AG10803 (cell line): Measurements from ENCODE around the gene LRRC23.

ENCODE experiments used
- DNase-seq: peaks from one replicate; pipeline ENCODE4 v3.0.0; 2010; ENCODE audit warnings: low read depth
- H3K4me3 ChIP-seq: 2 replicates; pipeline ENCODE4 v1.5.1; 2011; ENCODE audit warnings: mild to moderate bottlenecking, low read length, control low read depth
- TF ChIP-seq, protein P1 (sequence below): conservative IDR thresholded peaks from 2 replicates; pipeline ENCODE4 v1.5.1; 2011; ENCODE audit warnings: mild to moderate bottlenecking, low read length, control low read depth, inconsistent platforms

Gene LRRC23

DNA sequence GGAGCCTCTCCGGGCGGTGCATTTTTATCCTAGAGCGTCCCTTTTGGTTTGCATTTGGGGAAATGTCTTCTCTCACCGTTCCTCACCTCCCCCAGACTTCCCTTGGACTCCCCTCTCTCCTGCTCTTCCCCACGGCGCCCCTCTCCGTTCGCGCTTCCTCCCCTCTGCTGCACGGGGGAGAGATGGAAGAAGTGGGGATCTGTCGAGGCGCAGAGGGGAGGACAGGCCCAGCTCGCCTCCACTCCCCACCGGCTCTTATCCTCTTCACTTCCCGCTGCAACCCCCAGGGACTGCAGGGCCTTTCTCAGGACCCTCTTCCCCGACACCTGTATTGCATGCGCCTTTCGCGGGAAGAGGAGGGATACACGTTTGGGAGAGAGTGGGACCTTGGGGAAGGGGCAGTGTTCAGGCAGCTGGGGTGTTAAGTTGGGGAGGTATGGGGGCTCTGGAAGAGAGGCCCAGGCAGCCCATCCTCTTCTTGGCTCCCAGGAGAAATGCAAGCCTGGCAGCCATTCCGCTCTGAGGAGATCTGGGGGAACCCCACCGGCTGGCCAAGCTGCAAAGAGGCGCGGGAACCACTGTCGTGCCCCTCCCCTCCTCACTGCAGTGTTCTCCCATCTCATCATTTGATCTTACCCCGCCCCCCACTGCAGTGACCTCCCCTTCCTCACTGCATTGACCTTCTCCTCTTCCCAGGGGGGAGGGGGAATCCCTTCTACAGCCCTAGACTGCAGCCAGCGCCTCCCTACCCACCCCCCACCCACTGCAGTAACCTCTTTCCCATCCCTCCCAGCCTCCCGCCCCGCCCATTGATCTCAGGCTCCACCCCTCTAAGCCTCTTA, 10.5 kb downstream of the LRRC23 start:
- peak overlapping the region; percentile 70 for H3K4me3 ChIP-seq
- no peak for DNase-seq
- TF ChIP-seq, protein P1, sequence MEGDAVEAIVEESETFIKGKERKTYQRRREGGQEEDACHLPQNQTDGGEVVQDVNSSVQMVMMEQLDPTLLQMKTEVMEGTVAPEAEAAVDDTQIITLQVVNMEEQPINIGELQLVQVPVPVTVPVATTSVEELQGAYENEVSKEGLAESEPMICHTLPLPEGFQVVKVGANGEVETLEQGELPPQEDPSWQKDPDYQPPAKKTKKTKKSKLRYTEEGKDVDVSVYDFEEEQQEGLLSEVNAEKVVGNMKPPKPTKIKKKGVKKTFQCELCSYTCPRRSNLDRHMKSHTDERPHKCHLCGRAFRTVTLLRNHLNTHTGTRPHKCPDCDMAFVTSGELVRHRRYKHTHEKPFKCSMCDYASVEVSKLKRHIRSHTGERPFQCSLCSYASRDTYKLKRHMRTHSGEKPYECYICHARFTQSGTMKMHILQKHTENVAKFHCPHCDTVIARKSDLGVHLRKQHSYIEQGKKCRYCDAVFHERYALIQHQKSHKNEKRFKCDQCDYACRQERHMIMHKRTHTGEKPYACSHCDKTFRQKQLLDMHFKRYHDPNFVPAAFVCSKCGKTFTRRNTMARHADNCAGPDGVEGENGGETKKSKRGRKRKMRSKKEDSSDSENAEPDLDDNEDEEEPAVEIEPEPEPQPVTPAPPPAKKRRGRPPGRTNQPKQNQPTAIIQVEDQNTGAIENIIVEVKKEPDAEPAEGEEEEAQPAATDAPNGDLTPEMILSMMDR, result no peak

DNA sequence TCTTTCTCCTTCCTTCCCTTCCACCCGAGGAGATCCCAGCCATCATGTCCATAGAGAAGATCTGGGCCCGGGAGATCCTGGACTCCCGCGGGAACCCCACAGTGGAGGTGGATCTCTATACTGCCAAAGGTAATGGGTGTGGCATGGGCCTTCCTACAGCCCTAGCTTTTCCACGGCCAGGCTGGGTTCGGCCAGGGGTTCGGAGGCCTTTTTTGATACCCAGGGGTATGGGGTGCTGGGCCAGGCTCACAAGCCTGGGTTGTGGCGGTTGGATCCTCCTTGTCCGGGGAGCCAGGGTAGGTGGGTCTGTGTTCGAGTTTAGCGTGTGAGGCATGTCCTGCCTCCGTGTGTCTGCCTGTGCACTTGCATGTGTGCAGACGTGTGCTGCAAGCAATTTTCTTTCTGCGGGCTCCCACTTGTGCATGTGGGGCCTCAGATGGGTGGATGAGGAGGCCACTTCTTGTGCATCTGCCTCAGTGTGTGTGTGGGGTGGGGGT, 11.2 kb downstream of the LRRC23 start:
- no peak for DNase-seq
- H3K4me3 ChIP-seq, result peak overlapping the region; percentile 70; the same call in 1 of the 2 replicates
- TF ChIP-seq, protein P1, result no peak

DNA sequence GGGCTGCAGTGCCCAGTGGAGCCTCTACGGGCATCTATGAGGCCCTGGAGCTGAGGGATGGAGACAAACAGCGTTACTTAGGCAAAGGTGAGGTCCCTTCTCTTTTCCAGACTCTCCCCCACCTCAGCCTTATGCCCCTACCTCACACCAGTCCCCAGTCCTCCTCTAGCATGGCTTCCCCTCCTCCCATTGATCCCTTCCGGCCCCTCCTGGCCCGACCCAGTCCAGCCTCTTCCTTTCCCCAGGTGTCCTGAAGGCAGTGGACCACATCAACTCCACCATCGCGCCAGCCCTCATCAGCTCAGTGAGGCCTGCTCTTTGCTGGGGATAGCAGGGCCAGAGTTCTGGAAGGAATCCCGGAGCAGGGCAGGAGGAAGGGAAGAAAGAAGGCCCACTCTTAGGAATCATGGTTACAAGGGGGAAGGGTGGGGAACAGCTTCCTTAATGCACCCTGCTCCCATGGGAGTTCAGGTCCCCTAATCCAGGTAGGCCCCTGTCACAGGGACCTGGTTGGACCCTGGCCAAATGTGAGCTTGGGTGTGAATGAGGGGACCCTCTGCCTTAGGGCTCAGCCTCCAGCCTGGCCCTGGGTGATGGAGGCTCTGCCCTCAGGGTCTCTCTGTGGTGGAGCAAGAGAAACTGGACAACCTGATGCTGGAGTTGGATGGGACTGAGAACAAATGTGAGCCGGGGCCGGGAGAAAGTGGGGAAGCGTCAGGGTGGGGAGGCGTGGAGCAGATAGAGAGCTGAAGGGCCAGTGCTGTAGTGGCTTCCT, 12.0 kb downstream of the LRRC23 start:
- DNase-seq, result no peak
- TF ChIP-seq, protein P1, result no peak
- H3K4me3 ChIP-seq, result no peak overlapping the region

DNA sequence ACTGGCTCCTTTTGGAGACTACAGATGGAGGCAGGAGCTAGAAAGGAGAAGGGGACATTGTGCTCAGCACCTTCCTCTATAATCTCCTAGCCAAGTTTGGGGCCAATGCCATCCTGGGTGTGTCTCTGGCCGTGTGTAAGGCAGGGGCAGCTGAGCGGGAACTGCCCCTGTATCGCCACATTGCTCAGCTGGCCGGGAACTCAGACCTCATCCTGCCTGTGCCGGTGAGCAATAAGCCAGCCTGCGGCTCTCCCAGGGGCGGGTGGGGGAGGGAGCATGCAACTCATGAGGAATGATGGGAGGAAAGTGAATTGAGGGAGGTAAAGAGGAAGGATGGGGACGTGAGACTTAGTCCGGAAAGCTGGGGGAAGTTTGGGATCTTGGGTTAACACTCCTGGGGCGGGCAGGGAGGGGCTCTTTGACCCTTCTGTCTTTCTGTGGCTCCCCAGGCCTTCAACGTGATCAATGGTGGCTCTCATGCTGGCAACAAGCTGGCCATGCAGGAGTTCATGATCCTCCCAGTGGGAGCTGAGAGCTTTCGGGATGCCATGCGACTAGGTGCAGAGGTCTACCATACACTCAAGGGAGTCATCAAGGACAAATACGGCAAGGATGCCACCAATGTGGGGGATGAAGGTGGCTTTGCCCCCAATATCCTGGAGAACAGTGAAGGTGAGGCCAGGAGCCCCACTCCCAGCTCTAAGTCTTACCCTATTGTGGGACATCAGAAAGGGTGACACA, 13.0 kb downstream of the LRRC23 start:
- H3K4me3 ChIP-seq, result no peak overlapping the region
- TF ChIP-seq, protein P1, result no peak
- DNase-seq, result no peak

DNA sequence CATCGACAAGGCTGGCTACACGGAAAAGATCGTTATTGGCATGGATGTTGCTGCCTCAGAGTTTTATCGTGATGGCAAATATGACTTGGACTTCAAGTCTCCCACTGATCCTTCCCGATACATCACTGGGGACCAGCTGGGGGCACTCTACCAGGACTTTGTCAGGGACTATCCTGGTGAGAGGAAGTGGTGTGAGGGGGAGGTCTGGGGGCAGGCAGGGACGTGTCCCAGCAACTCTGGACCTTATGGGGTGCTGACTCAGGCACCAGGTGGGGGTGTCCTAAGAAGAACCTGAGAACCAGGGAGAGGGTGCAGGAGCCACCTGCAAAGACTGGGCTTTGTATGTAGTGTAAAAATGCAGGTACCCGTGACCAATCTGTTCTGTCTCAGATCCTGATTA, 15.0 kb downstream of the LRRC23 start:
- TF ChIP-seq, protein P1, result no peak
- H3K4me3 ChIP-seq, result no peak overlapping the region
- no peak for DNase-seq

DNA sequence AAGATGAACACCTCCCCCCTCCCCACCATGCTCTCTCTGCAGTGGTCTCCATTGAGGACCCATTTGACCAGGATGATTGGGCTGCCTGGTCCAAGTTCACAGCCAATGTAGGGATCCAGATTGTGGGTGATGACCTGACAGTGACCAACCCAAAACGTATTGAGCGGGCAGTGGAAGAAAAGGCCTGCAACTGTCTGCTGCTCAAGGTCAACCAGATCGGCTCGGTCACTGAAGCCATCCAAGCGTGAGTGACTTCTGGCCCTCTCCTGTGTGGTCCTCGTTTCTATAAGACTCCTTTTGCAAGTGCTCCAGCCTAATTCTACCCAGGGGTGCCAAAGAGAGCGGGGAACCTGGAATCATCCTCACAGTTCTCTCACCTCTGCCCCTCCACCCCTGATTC, 16.9 kb downstream of the LRRC23 start:
- TF ChIP-seq, protein P1, result no peak
- no peak overlapping the region for H3K4me3 ChIP-seq
- no peak for DNase-seq
